Measurements from ENCODE around the gene LATS1. TPM values are rescaled to one million over a fixed set of nuclear protein-coding genes. Genes with fewer than 3 reads are reported as not detected.
"Not testable (repeated sequence)": the region's sequence is repeated elsewhere in the genome, so short reads cannot be mapped to it uniquely, and the experiment has no call there.

LATS1 gene
- total RNA-seq, 1 donor from 2014 or later: 29.8 TPM

DNA sequence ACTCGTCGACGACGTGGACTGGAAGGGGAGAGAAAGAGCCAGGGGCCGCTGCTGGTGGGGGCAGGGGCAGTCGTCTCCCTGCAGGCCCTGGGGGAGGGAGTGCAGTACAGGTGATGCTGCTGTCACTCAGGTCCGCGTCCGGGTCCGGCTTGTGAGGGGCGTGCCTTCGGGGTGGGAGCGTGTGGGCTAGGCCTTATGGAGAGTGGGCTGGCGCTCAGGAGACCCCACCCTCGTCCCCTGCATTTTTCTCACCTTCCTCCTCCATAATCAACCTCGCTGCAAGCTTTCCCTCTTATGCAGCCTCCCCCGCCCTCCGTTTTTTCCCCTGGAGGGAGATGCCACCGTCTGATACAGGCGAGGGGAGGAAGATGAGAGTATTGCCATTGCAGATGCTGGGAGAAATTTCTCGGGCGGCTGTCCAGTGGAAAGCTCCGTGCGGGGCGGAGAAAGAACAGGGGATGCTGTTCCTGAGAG, 32.3 kb upstream of the LATS1 start:
- H3K9me3 ChIP-seq: no peaks in the 10 kb centered on the region
- H3K27me3 ChIP-seq: no peaks in the 10 kb centered on the region
- H3K4me1 ChIP-seq: peaks cover 48% of the 10 kb centered on the region
- H3K27ac ChIP-seq: peak overlapping the region; percentile 95
- no peaks in the 10 kb centered on the region for H3K36me3 ChIP-seq
- intact Hi-C loops (cut with DNase I): no loop called here
- TF ChIP-seq, protein P1, sequence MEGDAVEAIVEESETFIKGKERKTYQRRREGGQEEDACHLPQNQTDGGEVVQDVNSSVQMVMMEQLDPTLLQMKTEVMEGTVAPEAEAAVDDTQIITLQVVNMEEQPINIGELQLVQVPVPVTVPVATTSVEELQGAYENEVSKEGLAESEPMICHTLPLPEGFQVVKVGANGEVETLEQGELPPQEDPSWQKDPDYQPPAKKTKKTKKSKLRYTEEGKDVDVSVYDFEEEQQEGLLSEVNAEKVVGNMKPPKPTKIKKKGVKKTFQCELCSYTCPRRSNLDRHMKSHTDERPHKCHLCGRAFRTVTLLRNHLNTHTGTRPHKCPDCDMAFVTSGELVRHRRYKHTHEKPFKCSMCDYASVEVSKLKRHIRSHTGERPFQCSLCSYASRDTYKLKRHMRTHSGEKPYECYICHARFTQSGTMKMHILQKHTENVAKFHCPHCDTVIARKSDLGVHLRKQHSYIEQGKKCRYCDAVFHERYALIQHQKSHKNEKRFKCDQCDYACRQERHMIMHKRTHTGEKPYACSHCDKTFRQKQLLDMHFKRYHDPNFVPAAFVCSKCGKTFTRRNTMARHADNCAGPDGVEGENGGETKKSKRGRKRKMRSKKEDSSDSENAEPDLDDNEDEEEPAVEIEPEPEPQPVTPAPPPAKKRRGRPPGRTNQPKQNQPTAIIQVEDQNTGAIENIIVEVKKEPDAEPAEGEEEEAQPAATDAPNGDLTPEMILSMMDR (IDR thresholded peaks at IDR 0.05): no peak
- peak overlapping the region; percentile 97 for H3K4me3 ChIP-seq
- peak; percentile 30 for ATAC-seq
- no peak for DNase-seq

- no peaks in the 10 kb centered on the region for H3K9me3 ChIP-seq
- H3K36me3 ChIP-seq: no peaks in the 10 kb centered on the region
- DNase-seq (peak; percentile 95), ATAC-seq (peak; percentile 98)
- H3K27ac ChIP-seq: peak within 1 kb of the TSS; percentile 95
- H3K27me3 ChIP-seq: no peaks in the 10 kb centered on the region
- peaks cover 51% of the 10 kb centered on the region for H3K4me1 ChIP-seq
- intact Hi-C loops (cut with DNase I): no loop called here
- peak within 1 kb of the TSS; percentile 97 for H3K4me3 ChIP-seq
- TF ChIP-seq, protein P1 (IDR thresholded peaks at IDR 0.05): no peak
Measured at GRCh38 chr6:149749594-149750135, 31.8 kb upstream of the LATS1 start, which contains the start of gene PCMT1. Gene PCMT1, plus strand, starts transcription at chr6:149749741. Its CDS starts 161 bp downstream, at chr6:149749902.

GRCh38 chr6:149749082-149749593, 31.2 kb upstream of the LATS1 start:
- peak overlapping the region; percentile 97 for H3K4me3 ChIP-seq
- DNase-seq; intact Hi-C loops (cut with DNase I); H3K9me3 ChIP-seq; H3K27me3 ChIP-seq; H3K36me3 ChIP-seq: not testable (repeated sequence)
- peak overlapping the region; percentile 95 for H3K27ac ChIP-seq
- H3K4me1 ChIP-seq: peaks cover 51% of the 10 kb centered on the region
- ATAC-seq: peak; percentile 1

- peak; percentile 87 for ATAC-seq
Measured at GRCh38 chr6:149746147-149746946, 28.4 kb upstream of the LATS1 start, which contains the start of gene NUP43. Gene NUP43, minus strand, starts transcription at chr6:149746529. Its CDS starts 34 bp downstream, at chr6:149746495.

GRCh38 chr6:149745252-149745651, 27.4 kb upstream of the LATS1 start:
- intact Hi-C loops (cut with DNase I): not testable (repeated sequence)

More at GRCh38 chr6:149746147-149746946, 28.4 kb upstream of the LATS1 start, which contains the start of gene NUP43:
- DNase-seq: peak; percentile 95
- Histone ChIP-seq H3K27ac (peak within 1 kb of the TSS; percentile 79), H3K9me3 (no peaks in the 10 kb centered on the region), H3K27me3 (no peaks in the 10 kb centered on the region), H3K36me3 (peaks cover 22% of the 10 kb centered on the region), H3K4me3 (peak within 1 kb of the TSS; percentile 84), H3K4me1 (peaks cover 25% of the 10 kb centered on the region)
- TF ChIP-seq, protein P1 (IDR thresholded peaks at IDR 0.05): peak; percentile 60
- intact Hi-C loops (cut with DNase I): no loop called here

GRCh38 chr6:149734915-149735314, 17.0 kb upstream of the LATS1 start:
- TF ChIP-seq, protein P1 (IDR thresholded peaks at IDR 0.05): no peak
- DNase-seq (no peak), ATAC-seq (no peak)
- Histone ChIP-seq H3K36me3 (peaks cover 96% of the 10 kb centered on the region), H3K27ac (no peak overlapping the region), H3K4me3 (no peak overlapping the region), H3K4me1 (no peaks in the 10 kb centered on the region), H3K27me3 (no peaks in the 10 kb centered on the region), H3K9me3 (no peaks in the 10 kb centered on the region)
- intact Hi-C loops (cut with DNase I): no loop called here

More at GRCh38 chr6:149745252-149745651, 27.4 kb upstream of the LATS1 start:
- not testable (repeated sequence) for ATAC-seq, H3K9me3 ChIP-seq, DNase-seq, H3K27ac ChIP-seq, H3K27me3 ChIP-seq
- H3K4me3 ChIP-seq: peak overlapping the region; percentile 84
- H3K36me3 ChIP-seq: peaks cover 33% of the 10 kb centered on the region
- peaks cover 15% of the 10 kb centered on the region for H3K4me1 ChIP-seq
